Measurements from ENCODE around the gene PREX1.

PREX1 gene

DNA sequence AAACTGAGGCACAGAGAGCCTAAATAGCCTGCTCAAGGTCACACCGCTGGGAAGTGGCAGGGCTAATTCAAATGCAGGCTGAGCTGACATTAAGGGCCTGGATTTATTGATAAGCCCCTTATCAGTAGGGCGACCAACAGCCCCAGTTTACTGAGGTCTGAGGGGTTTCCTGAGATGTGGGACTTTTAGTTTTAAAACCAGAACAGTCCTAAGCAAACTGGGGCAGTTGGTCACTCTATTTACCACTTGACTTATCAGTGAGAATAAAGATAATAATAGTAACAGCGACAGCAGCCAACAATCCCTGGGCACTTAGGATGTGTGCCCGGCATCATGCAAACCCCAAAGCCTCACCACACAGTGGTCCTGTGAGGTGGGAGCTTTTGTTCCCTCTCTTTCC, 27.6 kb downstream of the PREX1 start:
- no peak for DNase-seq
- intact Hi-C loops (cut with DNase I), result no loop called here

DNA sequence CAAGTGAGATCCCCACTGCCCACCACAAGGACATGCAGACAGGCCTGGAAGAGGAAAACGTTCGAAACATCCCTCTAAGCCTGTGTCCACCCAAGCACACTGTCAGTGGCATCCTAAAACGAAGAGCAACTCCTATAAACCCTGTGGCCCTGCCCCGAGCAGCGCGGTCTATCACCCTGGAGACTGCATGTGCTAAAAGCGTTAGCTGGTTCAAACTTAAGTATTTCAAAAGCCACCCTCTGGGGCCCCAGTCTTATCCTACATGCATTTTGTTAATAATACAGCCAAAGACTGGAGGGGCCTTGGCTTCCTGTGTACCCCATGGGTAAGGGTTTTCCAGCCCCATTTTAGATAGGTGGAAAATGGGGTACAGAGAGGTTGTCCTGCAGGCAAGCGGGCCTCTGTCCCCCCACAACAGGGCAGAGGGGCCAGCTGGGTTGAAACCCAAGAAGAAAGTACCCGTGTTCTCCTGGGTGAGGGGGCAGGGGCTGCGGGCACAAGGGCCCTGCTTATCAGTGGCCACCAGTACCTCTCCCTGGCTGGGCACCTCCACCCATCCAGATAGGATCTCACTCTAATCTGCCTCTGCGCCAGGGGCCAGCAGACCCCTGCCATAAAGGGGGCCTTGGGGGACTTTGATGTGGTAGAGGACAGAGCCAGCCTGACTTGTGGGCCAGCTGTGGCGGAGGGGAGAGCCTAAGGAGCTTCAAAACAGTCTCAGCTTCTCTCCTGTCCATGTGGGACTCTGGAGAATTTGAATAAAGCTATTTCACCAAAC, 28.3 kb downstream of the PREX1 start:
- intact Hi-C loops (cut with DNase I), result no loop called here
- DNase-seq, result peak in 1 of 10 donors; percentile 74

DNA sequence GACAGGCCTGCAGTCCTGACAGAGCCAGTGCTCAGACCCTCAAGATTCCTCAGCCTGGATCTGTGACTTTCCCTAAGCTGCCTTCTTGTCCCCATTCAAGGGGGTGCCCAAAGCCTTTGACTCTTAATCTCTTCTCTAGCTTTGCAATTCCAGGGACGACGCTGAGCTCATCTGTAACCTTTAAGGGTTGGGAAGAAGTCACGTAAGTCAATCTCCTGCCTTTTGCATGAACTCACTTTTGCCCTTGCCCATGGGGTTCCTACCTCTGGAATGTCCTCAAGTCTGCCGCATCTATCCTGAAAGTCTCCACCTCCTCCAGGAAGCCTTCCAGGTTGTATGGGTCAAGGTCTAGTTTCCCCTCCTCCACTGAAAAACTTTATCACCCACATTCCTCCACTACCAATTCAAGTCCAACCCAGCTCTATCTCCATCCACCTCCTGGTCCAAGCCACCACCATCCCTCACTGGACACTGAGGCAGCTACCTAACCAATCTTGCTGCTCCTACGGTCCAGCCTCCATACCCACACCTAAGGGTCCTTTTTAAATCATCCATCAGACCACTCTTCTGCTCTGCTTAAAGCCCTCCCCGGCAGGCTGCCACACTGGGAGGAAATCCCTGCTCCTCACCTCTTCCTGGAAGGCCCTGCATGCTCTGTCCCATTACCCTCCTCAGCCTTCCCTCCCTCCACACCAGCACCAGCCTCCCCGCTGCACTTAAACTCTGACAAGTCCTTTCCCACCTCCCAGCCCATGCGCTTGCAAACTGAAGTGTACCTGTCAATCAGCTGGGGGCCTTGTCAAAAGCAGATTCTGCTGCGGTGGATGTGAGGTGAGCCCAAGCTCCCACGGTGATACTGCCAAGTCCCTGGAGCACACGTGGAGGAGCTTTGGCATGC, 29.7 kb downstream of the PREX1 start:
- peak in 1 of 10 donors; percentile 36 for DNase-seq
- intact Hi-C loops (cut with DNase I), result no loop called here

DNA sequence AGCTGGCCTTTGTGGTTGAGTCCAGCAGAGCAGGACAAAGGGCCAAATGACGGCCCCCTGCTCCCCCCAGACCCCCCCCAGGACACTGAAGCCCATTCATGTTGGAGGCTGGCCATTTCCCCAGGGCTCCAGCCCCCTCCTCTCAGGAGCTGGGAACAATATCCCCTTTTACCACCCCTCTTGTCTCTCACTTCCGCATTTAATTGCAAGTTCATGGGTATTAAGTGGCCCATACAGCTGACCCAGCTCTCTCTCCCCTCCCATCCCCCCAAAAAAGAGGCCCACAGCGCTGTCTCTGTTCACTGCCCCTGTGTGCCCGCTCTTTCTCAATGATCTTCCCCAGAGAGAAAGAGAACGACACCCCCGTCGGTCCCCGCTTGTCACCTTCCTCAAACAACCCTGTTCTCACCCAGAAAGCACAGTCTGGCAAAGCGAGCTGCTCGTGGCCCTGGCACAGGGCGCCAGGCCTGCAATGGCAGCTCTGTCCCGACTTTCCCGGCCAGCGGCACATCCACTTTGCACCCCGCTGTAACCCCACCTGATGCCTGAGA, 30.4 kb downstream of the PREX1 start:
- DNase-seq, result peak; percentile 54 to 93 (median 64)
- intact Hi-C loops (cut with DNase I), result no loop called here

DNA sequence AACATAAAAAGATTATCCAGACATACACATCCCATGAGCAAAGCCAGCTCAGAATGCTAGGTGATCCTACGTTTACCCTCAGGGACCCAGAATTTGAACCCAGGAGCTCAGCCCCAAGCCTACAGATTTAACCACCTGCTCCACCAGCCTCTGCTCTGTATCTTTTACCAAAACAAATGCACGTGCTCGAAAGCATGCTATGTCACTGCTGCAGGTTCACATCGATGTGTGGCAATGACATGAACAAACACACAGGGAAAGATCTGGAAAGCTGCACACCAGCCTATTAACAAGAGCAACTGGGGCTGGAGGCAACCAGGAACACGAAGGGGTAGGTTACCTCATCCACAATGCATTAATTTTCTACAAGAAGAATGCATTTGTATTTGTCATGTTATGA, 32.1 kb downstream of the PREX1 start:
- intact Hi-C loops (cut with DNase I), result no loop called here
- DNase-seq, result peak in 1 of 10 donors; percentile 24

DNA sequence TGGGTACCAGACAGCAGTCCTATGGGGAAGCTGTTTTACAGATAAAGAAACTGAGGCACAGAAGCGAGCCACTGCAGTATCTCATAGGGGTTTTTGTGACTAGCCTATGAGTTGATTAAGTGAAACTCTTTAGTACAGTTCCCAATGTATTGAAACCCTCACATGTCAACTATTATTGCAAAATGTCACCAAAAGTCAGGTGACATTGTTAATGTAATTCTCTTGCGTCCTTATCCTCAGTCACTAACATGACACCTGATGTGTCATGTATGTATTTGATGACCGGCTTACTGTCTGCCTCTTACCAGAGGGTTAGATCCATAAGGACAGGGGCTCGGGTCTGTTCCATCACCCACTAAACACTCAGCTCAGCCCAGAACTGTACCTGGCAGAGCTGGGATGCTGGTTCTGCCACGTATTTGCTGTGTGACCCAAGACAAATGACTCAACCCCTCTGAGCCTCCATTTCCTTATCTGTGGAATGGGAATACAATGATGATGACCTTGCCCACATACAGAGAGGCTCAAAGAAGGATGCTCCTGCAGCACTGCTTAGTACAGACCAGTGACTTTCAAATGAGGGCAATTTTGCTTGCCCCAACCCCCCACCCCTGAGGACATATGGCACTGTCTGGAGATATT, 32.9 kb downstream of the PREX1 start:
- intact Hi-C loops (cut with DNase I), result loop anchor here (5.0 kb wide), 1 partner anchor 43 kb away; no protein-coding TSS in a partner anchor
- DNase-seq, result no peak

DNA sequence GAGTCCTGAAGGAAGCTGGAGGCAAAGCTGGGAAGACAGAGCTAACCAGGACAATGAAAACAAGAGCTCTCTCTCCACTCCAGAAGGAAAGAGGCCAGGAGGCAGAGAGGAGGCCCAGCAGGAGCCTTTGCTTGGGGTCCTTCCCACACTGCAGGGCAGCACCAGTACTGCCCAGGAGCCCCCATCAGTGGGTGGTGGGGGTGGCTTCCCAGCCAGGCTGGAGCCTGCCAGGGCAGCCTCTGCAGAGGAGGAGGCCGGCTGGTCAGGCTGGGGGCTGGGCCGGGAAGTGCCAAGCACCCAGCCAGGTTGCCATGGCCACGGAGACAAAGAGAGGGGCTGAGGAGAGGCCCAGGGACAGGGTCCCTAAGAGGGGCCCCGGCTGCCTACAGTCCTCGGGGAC, 33.4 kb downstream of the PREX1 start:
- DNase-seq, result peak in 8 of 10 donors; percentile 38 to 94 (median 58)
- intact Hi-C loops (cut with DNase I), result loop anchor here (5.0 kb wide), 1 partner anchor 42 kb away; no protein-coding TSS in a partner anchor

DNA sequence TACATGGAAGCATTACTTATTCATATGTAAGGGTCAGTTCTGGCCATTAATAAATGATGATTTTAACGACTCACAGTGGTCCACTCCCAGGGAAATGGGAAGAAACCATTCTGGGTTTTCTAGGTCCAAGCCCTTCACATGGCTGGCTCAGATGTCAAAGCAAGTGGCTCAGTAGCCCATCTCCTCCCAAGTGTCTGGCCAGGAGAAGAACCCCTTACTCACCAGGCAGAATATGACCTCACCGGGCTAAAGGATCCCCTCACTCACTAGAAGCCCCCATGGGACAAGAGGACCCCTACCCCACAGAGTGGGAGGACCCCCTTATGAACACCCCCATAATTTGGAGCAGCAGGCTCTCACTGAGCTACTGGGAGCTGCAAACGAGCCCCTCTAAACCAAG, 34.0 kb downstream of the PREX1 start:
- intact Hi-C loops (cut with DNase I), result loop anchor here (5.0 kb wide), 1 partner anchor 41 kb away; no protein-coding TSS in a partner anchor
- DNase-seq, result peak in 1 of 10 donors; percentile 24

DNA sequence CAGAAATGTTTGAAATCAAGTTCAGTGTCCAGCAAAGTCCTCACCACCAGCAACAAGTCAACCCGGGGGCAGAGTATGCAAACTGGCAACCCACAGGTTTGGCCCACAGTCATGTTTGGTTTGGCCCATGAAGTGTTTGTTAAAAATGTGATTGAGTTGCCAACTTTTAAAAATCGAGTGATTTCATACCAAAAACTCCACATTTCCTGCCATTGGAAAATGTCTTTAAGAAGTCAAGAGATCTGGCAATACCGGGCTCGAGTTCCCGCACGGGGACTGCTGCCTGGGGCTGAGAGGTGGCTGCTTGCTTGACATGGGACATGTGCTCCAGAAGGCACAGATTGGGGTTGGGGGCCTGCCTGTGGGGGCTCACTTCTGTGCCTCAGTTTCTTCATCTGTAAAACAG, 36.1 kb downstream of the PREX1 start:
- intact Hi-C loops (cut with DNase I), result loop anchor here (5.0 kb wide), 1 partner anchor 39 kb away; no protein-coding TSS in a partner anchor
- peak in 1 of 10 donors; percentile 59 for DNase-seq

DNA sequence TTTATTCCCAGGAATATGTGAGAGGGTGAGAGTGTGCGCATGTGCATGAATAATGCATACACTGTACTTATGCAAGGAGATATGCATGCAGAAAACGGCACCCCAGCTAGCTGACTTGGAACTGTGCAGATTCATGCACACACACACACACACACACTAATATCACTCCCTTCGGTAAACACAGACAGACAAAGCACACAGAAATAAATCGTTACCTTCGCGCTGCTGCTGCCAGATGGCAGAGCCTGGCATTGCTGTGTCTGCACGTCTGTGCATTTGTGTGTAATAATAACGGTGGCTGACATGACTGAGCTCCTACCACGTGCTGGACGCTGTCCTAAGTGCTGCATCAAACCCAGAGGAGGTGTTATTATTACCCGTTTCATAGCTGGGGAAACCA, 36.8 kb downstream of the PREX1 start:
- DNase-seq, result peak in 1 of 10 donors; percentile 82
- intact Hi-C loops (cut with DNase I), result loop anchor here (5.0 kb wide), 1 partner anchor 39 kb away; no protein-coding TSS in a partner anchor

DNA sequence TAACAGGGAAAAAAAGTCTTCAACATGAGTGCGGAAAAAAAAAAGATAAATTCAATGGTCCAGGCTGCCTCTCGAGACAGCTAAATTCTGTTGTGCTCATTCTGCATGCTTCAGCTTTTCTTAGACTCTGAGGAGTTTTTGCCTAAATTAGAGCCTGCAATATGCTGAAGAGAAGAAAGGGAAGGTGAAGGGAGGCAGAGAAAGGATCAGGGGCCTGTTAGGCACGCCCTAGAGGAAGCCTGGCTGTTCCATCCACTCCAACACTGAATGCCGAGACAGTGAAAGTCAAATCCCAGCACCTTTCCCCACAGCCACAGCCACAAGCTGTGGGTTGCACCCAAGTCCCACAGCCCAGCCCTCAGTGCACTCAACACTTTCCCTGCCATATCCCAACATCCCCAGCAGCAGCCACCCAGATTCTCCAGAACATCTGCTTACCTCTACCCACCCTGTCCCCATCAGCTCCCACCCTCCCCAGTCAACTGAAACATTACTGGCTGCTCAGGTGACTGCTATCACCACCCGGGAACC, 37.3 kb downstream of the PREX1 start:
- intact Hi-C loops (cut with DNase I), result loop anchor here (5.0 kb wide), 1 partner anchor 38 kb away; no protein-coding TSS in a partner anchor
- peak in 1 of 10 donors; percentile 58 for DNase-seq

DNA sequence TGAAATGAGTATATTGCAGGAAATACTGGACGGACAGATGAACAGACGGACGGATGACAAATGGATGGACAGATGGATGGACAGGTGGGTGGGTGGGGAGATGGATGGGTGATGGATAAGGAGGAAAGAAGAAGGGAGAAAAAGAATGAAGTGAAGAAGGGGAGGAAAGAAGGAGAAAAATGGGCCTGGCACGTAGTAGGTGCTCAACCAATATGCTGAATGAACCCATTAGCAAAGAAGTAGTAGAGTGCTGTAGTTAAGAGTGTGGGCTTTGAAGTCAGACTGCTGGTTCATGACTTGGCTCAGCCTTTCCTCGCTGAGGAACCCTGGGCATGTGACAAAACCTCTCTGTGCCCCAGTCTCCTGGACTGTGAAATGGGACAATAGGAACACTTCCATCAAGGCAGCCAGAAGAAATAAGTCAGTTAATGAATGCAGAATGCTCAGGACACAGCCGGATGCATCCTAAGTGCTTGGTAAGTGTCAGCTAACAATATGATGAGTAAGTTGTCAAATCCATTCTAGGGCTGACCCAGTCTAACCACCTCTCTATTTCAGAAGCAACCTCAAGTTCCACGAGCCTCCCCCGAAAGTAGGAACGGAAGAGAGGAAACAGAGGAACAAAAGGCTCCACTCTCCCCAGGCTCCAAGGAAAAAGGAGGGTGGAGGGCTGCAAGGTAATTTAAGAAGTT, 37.9 kb downstream of the PREX1 start:
- no peak for DNase-seq
- intact Hi-C loops (cut with DNase I), result loop anchor here (5.0 kb wide), 1 partner anchor 38 kb away; no protein-coding TSS in a partner anchor

DNA sequence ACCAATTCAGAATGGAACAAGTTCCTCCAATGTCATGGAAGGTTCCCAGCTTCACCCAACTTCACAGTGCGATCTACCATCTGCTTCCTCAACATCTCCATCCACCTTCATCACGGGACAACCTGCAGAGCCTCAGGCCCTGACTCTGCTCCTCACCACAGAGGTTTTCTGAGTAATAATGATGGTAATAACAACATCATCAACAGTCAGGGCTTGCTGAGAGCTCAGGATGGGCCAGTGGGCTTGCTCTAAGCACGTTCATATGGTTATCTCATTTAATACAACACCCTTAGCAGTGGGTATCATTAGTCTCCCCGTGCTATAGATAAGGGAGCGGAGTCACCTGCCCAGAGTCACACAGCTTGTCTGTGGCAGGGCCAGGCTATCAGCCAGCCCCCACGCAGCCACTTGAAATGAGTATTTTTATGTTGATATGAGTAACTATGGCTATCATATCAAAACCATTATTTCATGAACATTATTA, 38.6 kb downstream of the PREX1 start:
- peak in 1 of 10 donors; percentile 39 for DNase-seq
- intact Hi-C loops (cut with DNase I), result no loop called here

DNA sequence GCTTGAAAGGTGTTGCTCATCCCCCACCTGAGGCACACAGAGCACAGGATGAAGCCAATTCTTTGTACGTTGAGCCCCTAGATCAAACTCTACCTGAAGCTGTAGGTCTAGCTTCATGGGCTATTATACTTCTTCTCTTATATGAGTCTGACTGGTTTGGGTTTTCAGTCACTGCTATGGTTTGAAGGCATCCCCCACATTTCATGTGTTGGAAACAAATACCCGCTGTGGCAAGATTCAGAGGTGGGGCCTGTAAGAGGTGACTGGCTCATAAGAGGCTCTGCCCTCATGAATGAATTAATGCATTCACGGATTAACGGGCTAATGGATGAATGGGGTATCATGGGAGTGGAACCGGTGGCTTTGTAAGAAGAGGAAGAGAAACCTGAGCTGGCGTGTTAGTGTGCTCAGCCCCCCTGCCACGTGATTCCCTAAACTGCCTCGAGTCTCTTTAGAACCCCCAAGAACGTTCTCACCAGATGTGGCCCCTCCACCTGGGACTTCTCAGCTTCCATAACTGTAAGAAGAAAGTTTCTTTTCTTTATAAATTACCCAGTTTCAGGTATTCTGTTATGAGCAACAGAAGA, 39.2 kb downstream of the PREX1 start:
- intact Hi-C loops (cut with DNase I), result no loop called here
- DNase-seq, result peak in 1 of 10 donors; percentile 36

DNA sequence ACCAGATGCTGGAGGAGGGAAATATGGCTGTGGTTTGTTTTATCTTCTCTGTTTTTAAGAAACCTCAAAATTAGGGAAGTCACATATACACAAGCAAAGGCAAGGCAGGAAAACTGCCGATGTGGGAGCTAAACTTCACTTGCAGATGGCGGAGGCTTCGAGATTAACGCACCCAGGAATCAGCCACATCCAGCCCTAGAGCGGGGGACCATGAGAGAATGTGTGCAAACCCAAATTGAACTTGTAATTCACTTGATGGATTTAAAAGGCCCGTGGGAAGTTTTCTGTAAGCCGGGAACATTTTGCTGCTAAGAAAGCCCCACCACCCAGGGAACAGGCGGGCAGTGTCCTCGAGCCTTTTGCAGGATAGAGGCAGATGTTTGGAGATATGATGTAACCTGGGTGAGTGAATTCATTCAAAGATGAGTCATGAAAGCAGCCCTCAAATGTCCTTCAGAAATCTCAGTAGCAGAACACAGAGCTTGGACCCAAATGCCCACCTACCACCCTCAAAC, 39.9 kb downstream of the PREX1 start:
- DNase-seq, result peak in 1 of 10 donors; percentile 75
- intact Hi-C loops (cut with DNase I), result no loop called here

DNA sequence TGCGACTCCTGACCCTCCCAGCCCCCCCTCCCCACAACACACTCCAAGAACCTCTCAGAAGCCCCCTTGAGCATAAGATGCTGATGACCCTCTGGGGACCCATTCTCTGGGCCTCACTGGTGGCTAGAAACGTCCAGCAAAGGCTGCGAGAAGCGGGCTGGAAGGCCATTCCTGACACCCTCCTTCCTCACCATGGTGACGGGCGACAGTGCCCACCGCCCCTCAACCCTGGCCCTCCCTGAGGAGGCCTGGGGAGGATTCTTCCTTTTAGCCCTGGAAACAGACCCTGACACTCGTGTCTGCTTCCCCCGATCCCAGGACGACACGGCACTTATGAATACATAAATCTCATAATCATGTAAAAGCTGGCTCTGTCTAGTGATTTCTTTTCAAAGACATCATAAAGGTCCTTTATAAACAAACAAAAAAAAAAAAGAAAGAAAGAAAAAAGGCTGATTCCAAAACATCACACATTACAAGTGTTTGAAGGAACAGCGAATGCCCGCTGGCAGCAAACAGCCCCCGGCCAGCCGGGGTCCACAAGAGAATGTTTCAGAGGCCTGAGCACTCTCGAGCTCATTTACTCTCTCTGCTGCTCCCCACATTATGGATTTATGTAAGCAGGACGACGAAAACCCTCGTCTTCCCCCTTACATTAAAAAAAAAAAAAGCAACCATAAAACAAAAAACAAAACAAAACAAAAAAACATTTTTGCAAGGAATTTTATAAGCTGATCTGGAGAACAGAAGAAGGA, 40.7 kb downstream of the PREX1 start:
- DNase-seq, result peak in 2 of 10 donors; percentile 73 to 85
- intact Hi-C loops (cut with DNase I), result no loop called here

DNA sequence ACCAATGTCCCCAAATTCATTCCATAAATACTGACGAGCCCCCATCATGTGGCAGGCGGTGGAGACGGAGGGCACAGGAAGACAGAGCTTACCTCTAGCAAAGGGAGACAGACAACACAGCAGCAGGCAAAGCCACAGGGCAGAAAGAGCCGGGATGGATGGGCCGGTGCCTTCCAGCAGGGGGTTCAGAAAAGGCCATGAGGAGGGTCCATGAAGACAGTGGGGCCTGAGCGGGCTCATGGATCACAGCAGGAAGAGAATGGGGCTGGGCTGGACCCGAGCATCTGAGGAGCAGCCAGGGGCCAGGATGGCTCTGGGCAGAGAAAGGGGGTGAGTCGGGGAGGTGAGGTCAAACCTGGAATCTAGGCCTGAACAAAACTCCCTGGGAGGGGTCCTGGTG, 42.0 kb downstream of the PREX1 start:
- DNase-seq, result peak in 1 of 10 donors; percentile 61
- intact Hi-C loops (cut with DNase I), result no loop called here

DNA sequence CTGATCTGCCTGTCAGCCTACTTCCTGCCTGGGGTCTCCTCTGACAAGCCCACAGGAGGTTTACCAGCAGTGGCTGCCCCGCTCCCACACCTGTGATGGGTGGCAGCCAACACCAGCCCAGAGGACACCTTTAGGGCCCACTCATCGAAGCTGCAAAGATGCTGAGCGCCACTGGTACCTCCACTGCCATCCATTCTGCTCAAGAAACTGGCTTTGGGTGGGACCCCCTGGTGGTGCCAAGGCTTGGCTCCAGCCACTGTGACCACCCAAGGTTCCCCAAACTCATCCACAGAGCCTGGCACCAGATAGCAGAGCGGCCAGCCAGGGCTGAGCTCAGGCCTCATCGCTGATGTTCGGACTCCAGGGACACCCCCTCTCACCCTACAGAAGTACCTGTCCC, 42.5 kb downstream of the PREX1 start:
- intact Hi-C loops (cut with DNase I), result no loop called here
- peak in 1 of 10 donors; percentile 62 for DNase-seq

All from posterior cingulate gyrus (tissue), 11 donors.